Kidney (tissue), 14 donors: ENCODE measurements around the gene NEK6. TPM values are rescaled to one million over a fixed set of nuclear protein-coding genes. Genes with fewer than 3 reads are reported as not detected.

Experiments
- DNase-seq, 5 donors: peaks; one replicate each; pipeline ENCODE4 v3.0.0-alpha.2; 2013 to 2020
- FAIRE-seq: peaks from 2 replicates; lab custom pipeline; 2012; peaks lifted over from hg19 to GRCh38; lab: Jason Lieb, UNC
- H3K27ac ChIP-seq, 2 donors: one replicate each; pipeline ENCODE4 v1.7.0; 2013; ENCODE audit warnings: low read depth in 2 of 2, low read length in 2 of 2, inconsistent platforms in 1 of 2
- H3K27me3 ChIP-seq: one replicate; pipeline ENCODE4 v1.7.1; 2013; ENCODE audit warnings: low read length, inconsistent platforms; ENCODE audit not compliant: control insufficient read depth, insufficient read depth
- H3K36me3 ChIP-seq, 3 donors: one replicate each; pipeline versions ENCODE4 v1.7.0 to v1.7.1; 2013; ENCODE audit warnings: low read length in 3 of 3, control low read depth in 1 of 3, inconsistent platforms in 1 of 3; ENCODE audit not compliant: insufficient read depth in 3 of 3, control insufficient read depth in 2 of 3
- H3K4me1 ChIP-seq, 3 donors: one replicate each; pipeline versions ENCODE4 v1.7.0 to v1.7.1; 2013; ENCODE audit warnings: low read length in 3 of 3, inconsistent platforms in 1 of 3, low read depth in 1 of 3; ENCODE audit not compliant: control insufficient read depth in 2 of 3, insufficient read depth in 2 of 3
- H3K4me3 ChIP-seq, 3 donors: one replicate each; pipeline versions ENCODE4 v1.7.0 to v1.8.1; 2013; ENCODE audit warnings: low read length in 3 of 3, control low read depth in 1 of 3, inconsistent platforms in 1 of 3
- H3K9ac ChIP-seq, 3 donors: one replicate each; pipeline versions ENCODE4 v1.7.0 to v1.7.1; 2013; ENCODE audit warnings: low read length in 3 of 3, control low read depth in 1 of 3, inconsistent platforms in 1 of 3
- H3K9me3 ChIP-seq, 3 donors: one replicate each; pipeline versions ENCODE4 v1.7.0 to v1.7.1; 2013; ENCODE audit warnings: low read length in 3 of 3, control low read depth in 1 of 3, inconsistent platforms in 1 of 3; ENCODE audit not compliant: control insufficient read depth in 2 of 3, insufficient read depth in 1 of 3
- intact Hi-C: fragments of 100-400 bp; cut with DNase I; formaldehyde crosslinking; loops from one replicate; pipeline ENCODE4 v1.11.1; 2022
- polyA plus RNA-seq: library from polyadenylated mRNA; stranded (reverse); fragments of 350-450 nt; fragmentation: Illumina TruSeq; extraction: RNeasy Lipid Tissue Mini Kit (QIAGEN cat#74804); gene quantifications from one replicate; pipeline ENCODE4 v1.2.3, GENCODE V29; 2014; ENCODE audit warnings: low read depth, low replicate concordance; ENCODE audit not compliant: insufficient read depth
- total RNA-seq: library from RNA; stranded (reverse); fragmentation: NEBNext Ultra II Directional; extraction: Animal tissue kit (Norgen Biotek cat#: 25700); gene quantifications from one replicate; pipeline ENCODE4 v1.2.1, GENCODE V29; 2021
- TF ChIP-seq, protein P1 (sequence below): IDR thresholded peaks from 3 replicates; pipeline ENCODE4 v1.5.1; 2012; ENCODE audit warnings: mild to moderate bottlenecking, moderate library complexity, borderline replicate concordance; ENCODE audit not compliant: insufficient read depth; ENCODE audit errors: extremely low read depth
- donor health status: control.
- donor health status: control.
- donor health status: control.
- donor health status: control.
- donor health status: control.
- donor health status: DM: yes; HTN: yes; CAD: no.
- donor health status: Normal renal cell carcinoma (clear cell type).

Gene NEK6
- total and polyA plus RNA-seq, 2 donors from 2014 or later, result 14.9 to 82.1 TPM

DNA sequence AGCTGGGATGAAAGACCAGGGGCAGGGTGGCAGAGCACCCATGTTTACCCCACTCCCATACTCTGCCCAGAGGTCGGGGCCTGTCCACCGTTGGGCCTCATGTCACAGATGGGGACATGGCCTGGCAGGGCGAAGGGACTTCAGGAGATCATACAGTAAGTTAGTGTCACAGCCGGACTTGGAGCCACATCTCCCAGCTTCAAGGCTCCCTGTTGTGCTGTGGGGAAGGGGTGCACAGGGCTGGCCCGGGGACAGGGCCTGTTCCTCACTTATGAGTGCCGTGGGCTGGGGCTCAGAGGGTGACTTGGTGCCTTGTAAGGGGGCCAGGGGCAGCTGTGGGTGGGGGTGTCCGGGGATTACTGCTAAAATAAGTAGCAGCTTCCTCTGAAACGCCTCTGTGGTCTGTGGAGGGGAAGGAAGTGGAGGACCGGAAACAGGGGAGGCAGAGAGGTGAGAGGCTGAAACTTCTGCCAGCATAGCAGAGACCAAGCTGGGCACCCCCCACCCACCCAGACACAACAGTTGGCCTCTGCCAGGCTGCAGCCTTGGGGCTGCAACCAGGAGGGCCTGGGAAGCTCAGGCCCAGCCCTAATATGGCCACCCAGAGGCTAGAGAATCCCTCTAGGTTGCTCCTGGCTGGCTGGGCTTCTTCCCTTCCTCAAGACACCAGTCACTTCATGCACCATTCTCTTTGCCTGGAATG is 41.1 kb upstream of the NEK6 start:
- peaks cover 0 to 29% (median 0%) of the 10 kb centered on the region in 3 donors for H3K4me1 ChIP-seq

DNA sequence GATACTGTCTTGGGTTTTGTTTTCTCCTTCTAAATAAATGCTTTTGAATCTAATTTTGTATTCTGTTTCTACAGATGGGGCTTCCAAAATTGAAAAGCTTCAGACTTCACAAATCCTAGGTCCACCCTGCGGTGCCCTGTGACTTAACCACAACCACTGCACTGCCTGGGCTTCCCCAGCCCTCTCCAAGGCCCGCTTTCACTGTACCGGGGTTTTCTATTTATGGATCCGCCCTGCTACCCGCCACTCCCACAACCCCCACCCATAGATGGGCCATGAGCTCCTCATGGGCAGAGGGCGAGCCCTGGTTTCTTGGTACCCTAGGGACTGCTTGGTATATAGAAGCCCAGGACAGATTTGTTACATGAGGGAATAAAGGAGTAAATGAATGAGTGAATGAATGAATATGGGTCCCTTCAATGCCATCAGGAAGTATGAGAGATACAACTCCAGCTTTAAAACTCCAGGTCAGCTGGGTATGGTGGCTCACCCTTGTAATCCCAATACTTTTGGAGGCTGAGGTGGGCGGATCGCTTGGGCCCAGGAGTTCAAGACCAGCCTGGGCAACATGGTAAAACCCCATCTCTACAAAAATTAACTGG is 39.8 kb upstream of the NEK6 start:
- intact Hi-C loops, result no loop called here
- Histone ChIP-seq H3K27me3 (no peaks in the 10 kb centered on the region), H3K9me3 (no peaks in the 10 kb centered on the region), H3K27ac (no peak overlapping the region), H3K4me3 (no peak overlapping the region), H3K36me3 (no peaks in the 10 kb centered on the region), H3K4me1 (peaks cover 0 to 34% (median 3%) of the 10 kb centered on the region in 3 donors), H3K9ac (no peak overlapping the region)
- TF ChIP-seq, protein P1, sequence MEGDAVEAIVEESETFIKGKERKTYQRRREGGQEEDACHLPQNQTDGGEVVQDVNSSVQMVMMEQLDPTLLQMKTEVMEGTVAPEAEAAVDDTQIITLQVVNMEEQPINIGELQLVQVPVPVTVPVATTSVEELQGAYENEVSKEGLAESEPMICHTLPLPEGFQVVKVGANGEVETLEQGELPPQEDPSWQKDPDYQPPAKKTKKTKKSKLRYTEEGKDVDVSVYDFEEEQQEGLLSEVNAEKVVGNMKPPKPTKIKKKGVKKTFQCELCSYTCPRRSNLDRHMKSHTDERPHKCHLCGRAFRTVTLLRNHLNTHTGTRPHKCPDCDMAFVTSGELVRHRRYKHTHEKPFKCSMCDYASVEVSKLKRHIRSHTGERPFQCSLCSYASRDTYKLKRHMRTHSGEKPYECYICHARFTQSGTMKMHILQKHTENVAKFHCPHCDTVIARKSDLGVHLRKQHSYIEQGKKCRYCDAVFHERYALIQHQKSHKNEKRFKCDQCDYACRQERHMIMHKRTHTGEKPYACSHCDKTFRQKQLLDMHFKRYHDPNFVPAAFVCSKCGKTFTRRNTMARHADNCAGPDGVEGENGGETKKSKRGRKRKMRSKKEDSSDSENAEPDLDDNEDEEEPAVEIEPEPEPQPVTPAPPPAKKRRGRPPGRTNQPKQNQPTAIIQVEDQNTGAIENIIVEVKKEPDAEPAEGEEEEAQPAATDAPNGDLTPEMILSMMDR, result no peak
- DNase-seq (peak in 1 of 5 donors; percentile 35), FAIRE-seq (no peak)

More for the DNA sequence above, 41.1 kb upstream of the NEK6 start:
- TF ChIP-seq, protein P1, result no peak
- H3K9me3 ChIP-seq, result no peaks in the 10 kb centered on the region
- H3K4me3 ChIP-seq, result no peak overlapping the region
- H3K27ac ChIP-seq, result no peak overlapping the region
- H3K27me3 ChIP-seq, result no peaks in the 10 kb centered on the region
- H3K36me3 ChIP-seq, result no peaks in the 10 kb centered on the region
- intact Hi-C loops, result no loop called here
- DNase-seq, result peak in 1 of 5 donors; percentile 15
- no peak overlapping the region for H3K9ac ChIP-seq
- no peak for FAIRE-seq

DNA sequence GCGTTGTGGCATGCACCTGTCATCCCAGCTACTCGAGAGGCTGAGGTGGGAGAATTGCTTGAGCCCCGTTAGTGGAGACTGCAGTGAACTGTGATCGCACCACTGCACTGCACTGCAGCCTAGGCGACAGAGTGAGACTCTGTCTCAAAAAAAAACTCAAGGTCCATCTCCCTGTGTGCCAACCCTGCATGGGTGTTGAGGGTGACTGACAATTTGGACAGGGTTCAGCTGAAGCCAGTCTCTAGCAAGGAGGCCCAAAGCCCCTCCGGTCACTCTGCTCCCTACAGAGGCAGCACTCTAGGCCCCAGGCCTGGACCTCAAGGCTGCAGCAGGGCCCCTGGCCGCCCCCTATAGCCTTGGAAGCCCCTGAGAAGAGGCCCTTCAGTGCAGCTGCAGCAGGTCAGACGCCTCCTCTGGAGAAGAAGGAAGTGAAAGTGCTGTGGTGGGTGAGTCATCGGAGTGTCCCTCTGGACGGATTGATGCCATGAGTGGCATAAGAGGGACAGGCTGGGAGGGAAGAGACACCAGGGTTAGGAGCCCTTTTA is 39.2 kb upstream of the NEK6 start:
- Histone ChIP-seq H3K9ac (no peak overlapping the region), H3K27ac (no peak overlapping the region), H3K27me3 (no peaks in the 10 kb centered on the region), H3K9me3 (no peaks in the 10 kb centered on the region), H3K36me3 (no peaks in the 10 kb centered on the region), H3K4me3 (no peak overlapping the region), H3K4me1 (peaks cover 0 to 37% (median 3%) of the 10 kb centered on the region in 3 donors)
- intact Hi-C loops, result no loop called here
- TF ChIP-seq, protein P1, result no peak
- FAIRE-seq, result no peak
- DNase-seq, result no peak
